Neutrophil (primary cell): ENCODE data around the gene CAPZA1.

Experiments used
- H3K27ac ChIP-seq: fragments of 200-600 bp; sonication (generic); 2 replicates; pipeline ENCODE4 v1.5.1; 2016; ENCODE audit warnings: mild to moderate bottlenecking, moderate library complexity
- H3K27me3 ChIP-seq: fragments of 200-600 bp; sonication (generic); 2 replicates; pipeline ENCODE4 v1.6.0; 2016; ENCODE audit warnings: mild to moderate bottlenecking
- H3K36me3 ChIP-seq: fragments of 200-600 bp; sonication (generic); 2 replicates; pipeline ENCODE4 v1.5.1; 2017
- H3K4me1 ChIP-seq, 2 experiments: fragments of 200-600 bp in 1 of 2; sonication (generic) in 1 of 2; 1 replicate in 1 of 2; 2 replicates in 1 of 2; pipeline versions ENCODE4 v1.5.1 to v1.6.1; 2013 to 2016; ENCODE audit warnings: low read depth in 1 of 2, low read length in 1 of 2, mild to moderate bottlenecking in 1 of 2, moderate library complexity in 1 of 2; ENCODE audit not compliant: control insufficient read depth in 1 of 2, insufficient read depth in 1 of 2
- H3K4me3 ChIP-seq, 2 experiments: fragments of 200-600 bp in 1 of 2; sonication (generic) in 1 of 2; 1 replicate in 1 of 2; 2 replicates in 1 of 2; pipeline ENCODE4 v1.5.1; 2013 to 2016; ENCODE audit warnings: low read depth in 1 of 2, low read length in 1 of 2, mild to moderate bottlenecking in 1 of 2, moderate library complexity in 1 of 2
- H3K9me3 ChIP-seq: fragments of 200-600 bp; sonication (generic); 2 replicates; pipeline ENCODE4 v1.5.1; 2016
- TF ChIP-seq, protein P1 (sequence below): fragments of 200-600 bp; sonication (generic); IDR thresholded peaks from 2 replicates; pipeline ENCODE4 v1.5.1; 2016; ENCODE audit warnings: antibody characterized with exemption

CAPZA1 gene

DNA sequence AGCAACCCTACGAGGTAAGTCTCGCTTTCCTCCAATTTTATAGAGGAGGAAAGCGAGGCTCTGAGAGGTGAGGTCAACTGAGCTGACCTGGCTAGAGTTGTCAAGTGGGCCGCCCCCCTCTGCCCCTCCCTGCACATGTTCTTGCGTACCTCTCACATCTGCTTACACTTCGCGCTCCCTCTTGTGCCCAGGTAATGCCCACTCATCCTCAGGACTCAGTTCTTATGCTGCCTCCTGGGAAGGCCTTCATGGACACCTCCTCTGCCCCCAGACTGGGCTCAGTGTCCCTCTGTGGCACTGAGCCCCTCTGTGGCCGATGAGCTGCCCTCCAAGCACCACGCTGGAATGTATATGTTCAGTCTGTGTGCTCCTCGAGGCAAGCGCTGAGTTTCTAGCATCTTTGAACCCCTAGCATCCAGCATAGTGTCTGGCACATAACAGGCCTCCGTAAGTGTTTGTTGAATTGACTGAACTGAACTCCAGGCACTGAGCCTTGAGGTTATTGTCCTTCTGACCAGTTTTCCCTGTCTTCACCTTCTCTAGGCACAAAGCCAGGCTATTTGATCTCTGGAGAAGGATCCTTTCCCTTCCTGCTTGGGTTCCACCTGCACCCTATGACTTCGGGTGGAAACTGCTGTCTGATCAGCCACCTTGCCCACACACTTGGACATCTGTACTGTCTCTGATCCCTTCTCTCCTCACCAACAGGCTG, 68.3 kb downstream of the CAPZA1 start:
- Histone ChIP-seq H3K4me3 (no peak overlapping the region), H3K9me3 (no peaks in the 10 kb centered on the region), H3K27ac (no peak overlapping the region), H3K4me1 (no peaks in the 10 kb centered on the region), H3K27me3 (no peaks in the 10 kb centered on the region), H3K36me3 (no peaks in the 10 kb centered on the region)
- TF ChIP-seq, protein P1, sequence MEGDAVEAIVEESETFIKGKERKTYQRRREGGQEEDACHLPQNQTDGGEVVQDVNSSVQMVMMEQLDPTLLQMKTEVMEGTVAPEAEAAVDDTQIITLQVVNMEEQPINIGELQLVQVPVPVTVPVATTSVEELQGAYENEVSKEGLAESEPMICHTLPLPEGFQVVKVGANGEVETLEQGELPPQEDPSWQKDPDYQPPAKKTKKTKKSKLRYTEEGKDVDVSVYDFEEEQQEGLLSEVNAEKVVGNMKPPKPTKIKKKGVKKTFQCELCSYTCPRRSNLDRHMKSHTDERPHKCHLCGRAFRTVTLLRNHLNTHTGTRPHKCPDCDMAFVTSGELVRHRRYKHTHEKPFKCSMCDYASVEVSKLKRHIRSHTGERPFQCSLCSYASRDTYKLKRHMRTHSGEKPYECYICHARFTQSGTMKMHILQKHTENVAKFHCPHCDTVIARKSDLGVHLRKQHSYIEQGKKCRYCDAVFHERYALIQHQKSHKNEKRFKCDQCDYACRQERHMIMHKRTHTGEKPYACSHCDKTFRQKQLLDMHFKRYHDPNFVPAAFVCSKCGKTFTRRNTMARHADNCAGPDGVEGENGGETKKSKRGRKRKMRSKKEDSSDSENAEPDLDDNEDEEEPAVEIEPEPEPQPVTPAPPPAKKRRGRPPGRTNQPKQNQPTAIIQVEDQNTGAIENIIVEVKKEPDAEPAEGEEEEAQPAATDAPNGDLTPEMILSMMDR = no peak

DNA sequence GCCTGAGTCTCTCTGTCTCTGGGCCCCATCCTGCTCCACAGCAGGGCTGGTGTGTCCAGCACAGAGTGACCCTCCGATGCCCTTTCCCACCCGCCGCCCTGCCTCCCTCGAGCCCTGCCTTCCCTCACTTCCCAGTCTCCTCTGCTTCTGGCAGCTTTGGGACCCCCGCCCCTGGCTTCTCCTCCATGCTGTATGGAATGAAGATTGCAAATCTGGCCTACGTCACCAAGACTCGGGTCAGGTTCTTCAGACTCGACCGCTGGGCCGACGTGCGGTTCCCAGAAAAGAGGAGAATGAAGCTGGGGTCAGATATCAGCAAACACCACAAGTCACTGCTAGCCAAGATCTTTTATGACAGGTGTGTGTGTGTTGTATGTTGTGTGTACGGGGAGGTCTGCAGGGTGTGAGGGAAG, 69.2 kb downstream of the CAPZA1 start:
- TF ChIP-seq, protein P1 = no peak
- H3K4me3 ChIP-seq = no peak overlapping the region
- no peaks in the 10 kb centered on the region for H3K4me1 ChIP-seq
- no peak overlapping the region for H3K27ac ChIP-seq
- H3K9me3 ChIP-seq = no peaks in the 10 kb centered on the region
- H3K27me3 ChIP-seq = no peaks in the 10 kb centered on the region
- no peaks in the 10 kb centered on the region for H3K36me3 ChIP-seq

DNA sequence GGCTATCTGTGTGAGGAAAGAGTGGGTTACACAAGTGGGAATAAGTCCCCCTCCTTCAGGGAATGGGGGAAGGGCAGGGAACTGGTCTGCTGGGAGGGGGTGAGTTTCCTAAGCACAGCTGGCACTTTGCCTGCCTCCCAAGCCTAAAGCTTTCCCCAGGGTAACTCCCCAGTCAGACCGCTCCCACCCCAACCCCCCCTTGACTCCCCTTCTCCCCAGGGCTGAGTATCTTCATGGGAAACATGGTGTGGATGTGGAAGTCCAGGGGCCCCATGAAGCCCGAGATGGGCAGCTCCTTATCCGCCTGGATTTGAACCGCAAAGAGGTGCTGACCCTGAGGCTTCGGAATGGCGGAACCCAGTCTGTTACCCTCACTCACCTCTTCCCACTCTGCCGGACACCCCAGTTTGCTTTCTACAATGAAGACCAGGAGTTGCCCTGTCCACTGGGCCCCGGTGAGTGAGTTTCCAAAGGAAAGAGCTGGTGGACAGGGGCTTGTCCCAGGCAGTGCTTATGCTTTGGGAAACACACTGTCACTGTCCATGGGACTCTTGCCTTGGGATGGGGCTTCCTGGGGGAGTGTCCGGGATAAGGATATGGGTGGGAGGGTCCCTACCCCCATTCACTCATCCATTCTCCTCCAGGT, 69.7 kb downstream of the CAPZA1 start:
- H3K4me3 ChIP-seq = no peak overlapping the region
- no peaks in the 10 kb centered on the region for H3K27me3 ChIP-seq
- H3K9me3 ChIP-seq = no peaks in the 10 kb centered on the region
- no peaks in the 10 kb centered on the region for H3K36me3 ChIP-seq
- TF ChIP-seq, protein P1 = no peak
- no peak overlapping the region for H3K27ac ChIP-seq
- no peaks in the 10 kb centered on the region for H3K4me1 ChIP-seq

DNA sequence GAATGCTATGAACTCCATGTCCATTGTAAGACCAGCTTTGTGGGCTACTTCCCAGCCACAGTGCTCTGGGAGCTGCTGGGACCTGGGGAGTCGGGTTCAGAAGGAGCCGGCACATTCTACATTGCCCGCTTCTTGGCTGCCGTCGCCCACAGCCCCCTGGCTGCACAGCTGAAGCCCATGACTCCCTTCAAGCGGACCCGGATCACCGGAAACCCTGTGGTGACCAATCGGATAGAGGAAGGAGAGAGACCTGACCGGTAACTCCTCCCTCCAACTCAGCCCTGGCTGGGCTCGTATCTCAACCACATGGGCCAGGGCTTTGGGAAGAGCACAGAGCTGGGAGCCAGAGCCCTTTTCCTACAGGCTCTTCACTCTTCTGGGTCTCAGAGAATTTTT, 70.2 kb downstream of the CAPZA1 start:
- Histone ChIP-seq H3K4me3 (no peak overlapping the region), H3K27ac (no peak overlapping the region), H3K27me3 (no peaks in the 10 kb centered on the region), H3K4me1 (no peaks in the 10 kb centered on the region), H3K9me3 (no peaks in the 10 kb centered on the region), H3K36me3 (no peaks in the 10 kb centered on the region)
- TF ChIP-seq, protein P1 = no peak

DNA sequence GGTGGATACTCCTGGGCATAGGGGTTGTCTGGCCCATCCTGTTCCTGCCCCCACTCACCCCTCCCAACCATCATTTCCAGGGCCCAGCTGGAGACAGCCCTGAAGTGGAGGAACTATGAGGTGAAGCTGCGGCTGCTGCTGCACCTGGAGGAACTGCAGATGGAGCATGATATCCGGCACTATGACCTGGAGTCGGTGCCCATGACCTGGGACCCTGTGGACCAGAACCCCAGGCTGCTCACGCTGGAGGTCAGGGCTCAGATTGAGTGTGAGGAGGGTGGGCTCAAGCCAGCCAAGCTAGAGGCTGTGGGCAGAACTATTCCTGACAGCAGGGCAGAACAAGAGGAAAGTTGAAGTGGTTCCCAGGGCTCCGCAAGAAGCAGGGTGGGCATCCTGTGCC, 73.0 kb downstream of the CAPZA1 start:
- H3K27ac ChIP-seq = no peak overlapping the region
- H3K9me3 ChIP-seq = no peaks in the 10 kb centered on the region
- H3K4me1 ChIP-seq = no peaks in the 10 kb centered on the region
- TF ChIP-seq, protein P1 = no peak
- no peak overlapping the region for H3K4me3 ChIP-seq
- no peaks in the 10 kb centered on the region for H3K27me3 ChIP-seq
- H3K36me3 ChIP-seq = no peaks in the 10 kb centered on the region
